GM23338 (cell line): ENCODE measurements around the gene ADORA1. TPM values are rescaled to one million over a fixed set of nuclear protein-coding genes. Genes with fewer than 3 reads are reported as not detected.

Source experiments
- ATAC-seq: fragments of 200-7000 bp; cut with Tn5 transposase; 3 replicates; pipeline ENCODE4 v1.9.1; 2020
- DNase-seq: peaks from one replicate; pipeline ENCODE4 v3.0.0-alpha.2; 2015; ENCODE audit warnings: low spot score
- H2AFZ ChIP-seq: fragments of 200-600 bp; sonication (generic); 2 replicates; pipeline ENCODE4 v1.8.0; 2016; ENCODE audit warnings: antibody characterized with exemption, mild to moderate bottlenecking, moderate library complexity
- H3F3A ChIP-seq: fragments of 200-600 bp; sonication (generic); replicated peaks from 2 replicates; pipeline ENCODE4 v1.8.0; 2017; ENCODE audit warnings: antibody characterized with exemption, mixed run types, low read depth
- H3K27ac ChIP-seq: fragments of 200-600 bp; sonication (generic); 2 replicates; pipeline ENCODE4 v1.6.1; 2016; ENCODE audit warnings: low read depth
- H3K27me3 ChIP-seq: fragments of 200-600 bp; sonication (generic); 2 replicates; pipeline ENCODE4 v1.8.0; 2016; ENCODE audit warnings: mild to moderate bottlenecking, mixed run types, moderate library complexity; ENCODE audit not compliant: insufficient read depth
- H3K36me3 ChIP-seq: fragments of 200-600 bp; sonication (generic); 2 replicates; pipeline ENCODE4 v1.8.0; 2016; ENCODE audit warnings: mild to moderate bottlenecking; ENCODE audit not compliant: insufficient read depth
- H3K4me1 ChIP-seq: fragments of 200-600 bp; sonication (generic); 2 replicates; pipeline ENCODE4 v1.8.0; 2016; ENCODE audit warnings: mild to moderate bottlenecking, moderate library complexity; ENCODE audit not compliant: insufficient read depth
- H3K4me2 ChIP-seq: fragments of 200-600 bp; sonication (generic); 2 replicates; pipeline ENCODE4 v1.7.1; 2017; ENCODE audit warnings: mixed run types
- H3K4me3 ChIP-seq: fragments of 200-600 bp; sonication (generic); 2 replicates; pipeline ENCODE4 v1.6.1; 2016; ENCODE audit warnings: mixed run types
- H3K79me2 ChIP-seq: fragments of 200-600 bp; sonication (generic); replicated peaks from 2 replicates; pipeline ENCODE4 v1.8.0; 2017; ENCODE audit warnings: mild to moderate bottlenecking; ENCODE audit not compliant: insufficient read depth
- H3K9me2 ChIP-seq: fragments of 200-600 bp; sonication (generic); 2 replicates; pipeline ENCODE4 v1.8.0; 2017; ENCODE audit not compliant: insufficient read depth
- H4K20me1 ChIP-seq: fragments of 200-600 bp; sonication (generic); replicated peaks from 2 replicates; pipeline ENCODE4 v1.8.0; 2017; ENCODE audit warnings: mild to moderate bottlenecking; ENCODE audit not compliant: insufficient read depth
- H3K27ac Mint-ChIP-seq: 2 replicates; pipeline ENCODE4 v1.8.0; 2020; ENCODE audit warnings: inconsistent platforms, mild to moderate bottlenecking, moderate library complexity, mixed read lengths
- H3K27me3 Mint-ChIP-seq: 3 replicates; pipeline ENCODE4 v1.8.0; 2022; ENCODE audit warnings: low read depth, mild to moderate bottlenecking, moderate library complexity, mixed read lengths, inconsistent platforms; ENCODE audit not compliant: insufficient read depth, poor library complexity
- H3K36me3 Mint-ChIP-seq: 3 replicates; pipeline ENCODE4 v1.8.0; 2021; ENCODE audit warnings: low read depth, mild to moderate bottlenecking, inconsistent platforms, moderate library complexity, mixed read lengths
- H3K4me1 Mint-ChIP-seq: 3 replicates; pipeline ENCODE4 v1.8.0; 2020; ENCODE audit warnings: mild to moderate bottlenecking, inconsistent platforms, mixed read lengths
- H3K4me3 Mint-ChIP-seq: 3 replicates; pipeline ENCODE4 v1.8.0; 2021; ENCODE audit warnings: moderate library complexity, mild to moderate bottlenecking, inconsistent platforms, mixed read lengths
- H3K9me3 Mint-ChIP-seq: 3 replicates; pipeline ENCODE4 v1.8.0; 2020; ENCODE audit warnings: moderate library complexity, mild to moderate bottlenecking, inconsistent platforms, mixed read lengths
- JUNB ChIP-seq: IDR thresholded peaks from one replicate; pipeline ENCODE4 v1.6.1; 2016; ENCODE audit warnings: antibody characterized with exemption; ENCODE audit not compliant: unreplicated experiment
- NANOG ChIP-seq: IDR thresholded peaks from 2 replicates; pipeline ENCODE4 v1.6.1; 2016; ENCODE audit warnings: antibody characterized with exemption, borderline replicate concordance
- POLR2AphosphoS5 ChIP-seq: IDR thresholded peaks from 2 replicates; pipeline ENCODE4 v1.6.1; 2016; ENCODE audit warnings: antibody characterized with exemption, low read depth
- REST ChIP-seq: IDR thresholded peaks from one replicate; pipeline ENCODE4 v1.6.1; 2018; ENCODE audit warnings: antibody characterized with exemption; ENCODE audit not compliant: unreplicated experiment
- STAT1 ChIP-seq: IDR thresholded peaks from one replicate; pipeline ENCODE4 v1.6.1; 2016; ENCODE audit warnings: antibody characterized with exemption; ENCODE audit not compliant: unreplicated experiment
- polyA plus RNA-seq: library from polyadenylated mRNA; unstranded; fragments of >200 nt; fragmentation: Nextera tagmentation; extraction: Ambion mirVana; gene quantifications from 2 replicates; pipeline ENCODE4 v1.2.1, GENCODE V29; 2016
- total RNA-seq: library from RNA; depleted of rRNA; stranded (reverse); fragments of >200 nt; shearing (Covaris generic); gene quantifications from 2 replicates; pipeline ENCODE4 v1.2.3, GENCODE V29; 2014
- TF ChIP-seq, protein P1 (sequence below): fragments of 250-450 bp; sonication (Bioruptor Pico); IDR thresholded peaks from 2 replicates; pipeline ENCODE4 v1.5.0; 2020; ENCODE audit warnings: mild to moderate bottlenecking, moderate library complexity

The ADORA1 gene
- total and polyA plus RNA-seq, 2 experiments from 2014 or later, result 0.63 to 1.8 TPM

DNA sequence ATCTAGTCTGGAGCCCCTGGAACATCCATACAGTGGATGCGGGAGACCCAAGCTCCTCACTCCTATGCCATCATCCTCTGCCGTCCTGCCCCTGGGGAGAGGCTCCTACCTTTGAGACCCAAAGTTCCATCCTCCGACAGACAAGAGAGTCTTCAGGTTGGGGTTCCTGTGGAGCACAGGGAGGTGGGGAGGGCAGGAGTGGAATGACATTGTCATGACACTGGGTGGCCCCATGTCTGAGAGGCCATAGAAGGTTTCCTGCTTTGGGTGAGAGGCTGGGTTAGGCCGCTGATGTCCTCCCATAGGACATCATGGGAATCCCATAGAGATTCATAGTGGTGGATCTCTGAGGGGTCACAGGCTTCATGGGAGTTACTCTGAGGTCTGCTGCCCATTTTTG, 56.9 kb downstream of the ADORA1 start (continued):
- TF ChIP-seq REST (no peak), JUNB (no peak), STAT1 (no peak)
- TF ChIP-seq, protein P1, sequence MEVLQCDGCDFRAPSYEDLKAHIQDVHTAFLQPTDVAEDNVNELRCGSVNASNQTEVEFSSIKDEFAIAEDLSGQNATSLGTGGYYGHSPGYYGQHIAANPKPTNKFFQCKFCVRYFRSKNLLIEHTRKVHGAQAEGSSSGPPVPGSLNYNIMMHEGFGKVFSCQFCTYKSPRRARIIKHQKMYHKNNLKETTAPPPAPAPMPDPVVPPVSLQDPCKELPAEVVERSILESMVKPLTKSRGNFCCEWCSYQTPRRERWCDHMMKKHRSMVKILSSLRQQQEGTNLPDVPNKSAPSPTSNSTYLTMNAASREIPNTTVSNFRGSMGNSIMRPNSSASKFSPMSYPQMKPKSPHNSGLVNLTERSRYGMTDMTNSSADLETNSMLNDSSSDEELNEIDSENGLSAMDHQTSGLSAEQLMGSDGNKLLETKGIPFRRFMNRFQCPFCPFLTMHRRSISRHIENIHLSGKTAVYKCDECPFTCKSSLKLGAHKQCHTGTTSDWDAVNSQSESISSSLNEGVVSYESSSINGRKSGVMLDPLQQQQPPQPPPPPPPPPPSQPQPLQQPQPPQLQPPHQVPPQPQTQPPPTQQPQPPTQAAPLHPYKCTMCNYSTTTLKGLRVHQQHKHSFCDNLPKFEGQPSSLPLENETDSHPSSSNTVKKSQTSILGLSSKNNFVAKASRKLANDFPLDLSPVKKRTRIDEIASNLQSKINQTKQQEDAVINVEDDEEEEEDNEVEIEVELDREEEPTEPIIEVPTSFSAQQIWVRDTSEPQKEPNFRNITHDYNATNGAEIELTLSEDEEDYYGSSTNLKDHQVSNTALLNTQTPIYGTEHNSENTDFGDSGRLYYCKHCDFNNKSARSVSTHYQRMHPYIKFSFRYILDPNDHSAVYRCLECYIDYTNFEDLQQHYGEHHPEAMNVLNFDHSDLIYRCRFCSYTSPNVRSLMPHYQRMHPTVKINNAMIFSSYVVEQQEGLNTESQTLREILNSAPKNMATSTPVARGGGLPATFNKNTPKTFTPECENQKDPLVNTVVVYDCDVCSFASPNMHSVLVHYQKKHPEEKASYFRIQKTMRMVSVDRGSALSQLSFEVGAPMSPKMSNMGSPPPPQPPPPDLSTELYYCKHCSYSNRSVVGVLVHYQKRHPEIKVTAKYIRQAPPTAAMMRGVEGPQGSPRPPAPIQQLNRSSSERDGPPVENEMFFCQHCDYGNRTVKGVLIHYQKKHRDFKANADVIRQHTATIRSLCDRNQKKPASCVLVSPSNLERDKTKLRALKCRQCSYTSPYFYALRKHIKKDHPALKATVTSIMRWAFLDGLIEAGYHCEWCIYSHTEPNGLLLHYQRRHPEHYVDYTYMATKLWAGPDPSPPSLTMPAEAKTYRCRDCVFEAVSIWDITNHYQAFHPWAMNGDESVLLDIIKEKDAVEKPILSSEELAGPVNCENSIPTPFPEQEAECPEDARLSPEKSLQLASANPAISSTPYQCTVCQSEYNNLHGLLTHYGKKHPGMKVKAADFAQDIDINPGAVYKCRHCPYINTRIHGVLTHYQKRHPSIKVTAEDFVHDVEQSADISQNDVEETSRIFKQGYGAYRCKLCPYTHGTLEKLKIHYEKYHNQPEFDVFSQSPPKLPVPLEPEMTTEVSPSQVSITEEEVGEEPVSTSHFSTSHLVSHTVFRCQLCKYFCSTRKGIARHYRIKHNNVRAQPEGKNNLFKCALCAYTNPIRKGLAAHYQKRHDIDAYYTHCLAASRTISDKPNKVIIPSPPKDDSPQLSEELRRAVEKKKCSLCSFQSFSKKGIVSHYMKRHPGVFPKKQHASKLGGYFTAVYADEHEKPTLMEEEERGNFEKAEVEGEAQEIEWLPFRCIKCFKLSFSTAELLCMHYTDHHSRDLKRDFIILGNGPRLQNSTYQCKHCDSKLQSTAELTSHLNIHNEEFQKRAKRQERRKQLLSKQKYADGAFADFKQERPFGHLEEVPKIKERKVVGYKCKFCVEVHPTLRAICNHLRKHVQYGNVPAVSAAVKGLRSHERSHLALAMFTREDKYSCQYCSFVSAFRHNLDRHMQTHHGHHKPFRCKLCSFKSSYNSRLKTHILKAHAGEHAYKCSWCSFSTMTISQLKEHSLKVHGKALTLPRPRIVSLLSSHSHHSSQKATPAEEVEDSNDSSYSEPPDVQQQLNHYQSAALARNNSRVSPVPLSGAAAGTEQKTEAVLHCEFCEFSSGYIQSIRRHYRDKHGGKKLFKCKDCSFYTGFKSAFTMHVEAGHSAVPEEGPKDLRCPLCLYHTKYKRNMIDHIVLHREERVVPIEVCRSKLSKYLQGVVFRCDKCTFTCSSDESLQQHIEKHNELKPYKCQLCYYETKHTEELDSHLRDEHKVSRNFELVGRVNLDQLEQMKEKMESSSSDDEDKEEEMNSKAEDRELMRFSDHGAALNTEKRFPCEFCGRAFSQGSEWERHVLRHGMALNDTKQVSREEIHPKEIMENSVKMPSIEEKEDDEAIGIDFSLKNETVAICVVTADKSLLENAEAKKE (CRISPR knock-in tag), result no peak

- TF ChIP-seq NANOG (no peak), JUNB (no peak), POLR2AphosphoS5 (no peak)
- TF ChIP-seq, protein P1 (CRISPR knock-in tag), result no peak
- no peaks in the 10 kb centered on the region for H3K9me3 Mint-ChIP-seq
- peaks cover 3% of the 10 kb centered on the region for H3K27me3 Mint-ChIP-seq
- no peaks in the 10 kb centered on the region for H3K36me3 Mint-ChIP-seq
- ATAC-seq, result no peak
- no peaks in the 10 kb centered on the region for H4K20me1 ChIP-seq
- no peak overlapping the region for H3K4me2 ChIP-seq
- no peak overlapping the region; the same call in 2 of the 3 replicates for H3K4me3 Mint-ChIP-seq
- H2AFZ ChIP-seq, result no peak overlapping the region
- peaks cover 17% of the 10 kb centered on the region for H3K4me1 ChIP-seq
- H3K27ac ChIP-seq, result no peak overlapping the region
- DNase-seq, result no peak
- no peak overlapping the region for H3K4me3 ChIP-seq
- H3K27ac Mint-ChIP-seq, result no peak overlapping the region
- no peaks in the 10 kb centered on the region for H3F3A ChIP-seq
- H3K4me1 Mint-ChIP-seq, result peaks cover 33% of the 10 kb centered on the region
- H3K36me3 ChIP-seq, result no peaks in the 10 kb centered on the region
- no peaks in the 10 kb centered on the region for H3K27me3 ChIP-seq
- H3K79me2 ChIP-seq, result no peaks in the 10 kb centered on the region
- H3K9me2 ChIP-seq, result 0 out of 2 replicates have a peak, but pooled peaks cover 5% of the 10 kb centered on the region
These were observed 57.5 kb downstream of the ADORA1 start for GRCh38 chr1:203185061-203185461.
